ENCODE measurements around the gene PLXNA4. TPM values are rescaled to one million over a fixed set of nuclear protein-coding genes. Genes with fewer than 3 reads are reported as not detected.

The PLXNA4 gene
- total RNA-seq, 1 donor from 2014 or later, result 2.1 TPM

DNA sequence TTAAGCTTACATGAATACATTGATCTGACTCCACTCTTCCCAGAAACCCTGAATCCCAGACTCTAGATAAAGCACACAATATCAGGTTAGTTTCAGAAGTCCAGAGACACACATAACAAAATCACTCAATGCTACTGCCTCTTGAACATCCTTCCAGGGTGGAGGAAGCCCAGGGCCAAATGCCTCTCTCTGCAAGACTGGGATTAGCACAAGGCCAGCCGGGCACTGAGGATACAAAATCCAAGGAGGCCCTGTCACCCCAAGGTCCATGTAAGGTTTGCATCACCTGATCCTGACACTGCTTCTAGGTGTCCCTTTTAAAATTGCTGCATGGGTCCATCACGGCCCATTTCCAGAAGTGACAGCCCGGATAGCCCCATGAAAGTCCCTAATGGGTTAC is 2.6 kb upstream of the PLXNA4 start:
- H3K36me3 ChIP-seq (ENCODE audit: control insufficient read depth in 3 of 3, insufficient read depth in 3 of 3, low read length in 3 of 3), result no peaks in the 10 kb centered on the region
- no peak overlapping the region for H3K9ac ChIP-seq (ENCODE audit: low read depth in 1 of 3, low read length in 3 of 3)
- H3K9me3 ChIP-seq (ENCODE audit: control insufficient read depth in 3 of 3, low read length in 3 of 3), result no peaks in the 10 kb centered on the region
- H3K27me3 ChIP-seq (ENCODE audit: control insufficient read depth in 3 of 3, insufficient read depth in 3 of 3, low read length in 3 of 3), result peaks cover 28 to 29% (median 28%) of the 10 kb centered on the region in 3 donors
- no peak overlapping the region for H3K27ac ChIP-seq (ENCODE audit: low read depth, low read length)
- H3K4me3 ChIP-seq (ENCODE audit: low read length in 3 of 3), result no peak overlapping the region
- peaks cover 13 to 23% (median 16%) of the 10 kb centered on the region in 3 donors for H3K4me1 ChIP-seq (ENCODE audit: control insufficient read depth in 3 of 3, insufficient read depth in 3 of 3, low read length in 3 of 3)

DNA sequence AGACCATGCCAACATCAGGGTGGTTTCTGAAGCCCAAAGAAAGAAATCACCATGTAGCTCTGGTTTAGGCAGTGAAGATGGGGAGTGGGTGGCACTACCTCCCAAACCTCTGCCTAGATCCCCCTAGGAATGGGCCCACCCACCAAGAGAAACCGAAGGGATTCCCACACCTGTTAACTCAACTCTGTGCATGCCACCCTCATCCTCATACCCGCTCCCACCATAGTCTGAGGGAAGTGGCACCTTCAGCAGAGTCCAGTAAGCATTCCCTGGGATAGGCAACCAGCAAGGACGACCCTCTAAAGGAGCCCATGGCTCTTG is 1.7 kb upstream of the PLXNA4 start:
- no peaks in the 10 kb centered on the region for H3K36me3 ChIP-seq (ENCODE audit: control insufficient read depth in 3 of 3, insufficient read depth in 3 of 3, low read length in 3 of 3)
- H3K9me3 ChIP-seq (ENCODE audit: control insufficient read depth in 3 of 3, low read length in 3 of 3), result no peaks in the 10 kb centered on the region
- H3K4me1 ChIP-seq (ENCODE audit: control insufficient read depth in 3 of 3, insufficient read depth in 3 of 3, low read length in 3 of 3), result peaks cover 13 to 27% (median 18%) of the 10 kb centered on the region in 3 donors
- peaks cover 36 to 37% (median 36%) of the 10 kb centered on the region in 3 donors for H3K27me3 ChIP-seq (ENCODE audit: control insufficient read depth in 3 of 3, insufficient read depth in 3 of 3, low read length in 3 of 3)
- no peak overlapping the region for H3K9ac ChIP-seq (ENCODE audit: low read depth in 1 of 3, low read length in 3 of 3)
- H3K4me3 ChIP-seq (ENCODE audit: low read length in 3 of 3), result peak overlapping the region in 2 of 3 donors; percentile 45 to 51
- H3K27ac ChIP-seq (ENCODE audit: low read depth, low read length), result no peak overlapping the region

DNA sequence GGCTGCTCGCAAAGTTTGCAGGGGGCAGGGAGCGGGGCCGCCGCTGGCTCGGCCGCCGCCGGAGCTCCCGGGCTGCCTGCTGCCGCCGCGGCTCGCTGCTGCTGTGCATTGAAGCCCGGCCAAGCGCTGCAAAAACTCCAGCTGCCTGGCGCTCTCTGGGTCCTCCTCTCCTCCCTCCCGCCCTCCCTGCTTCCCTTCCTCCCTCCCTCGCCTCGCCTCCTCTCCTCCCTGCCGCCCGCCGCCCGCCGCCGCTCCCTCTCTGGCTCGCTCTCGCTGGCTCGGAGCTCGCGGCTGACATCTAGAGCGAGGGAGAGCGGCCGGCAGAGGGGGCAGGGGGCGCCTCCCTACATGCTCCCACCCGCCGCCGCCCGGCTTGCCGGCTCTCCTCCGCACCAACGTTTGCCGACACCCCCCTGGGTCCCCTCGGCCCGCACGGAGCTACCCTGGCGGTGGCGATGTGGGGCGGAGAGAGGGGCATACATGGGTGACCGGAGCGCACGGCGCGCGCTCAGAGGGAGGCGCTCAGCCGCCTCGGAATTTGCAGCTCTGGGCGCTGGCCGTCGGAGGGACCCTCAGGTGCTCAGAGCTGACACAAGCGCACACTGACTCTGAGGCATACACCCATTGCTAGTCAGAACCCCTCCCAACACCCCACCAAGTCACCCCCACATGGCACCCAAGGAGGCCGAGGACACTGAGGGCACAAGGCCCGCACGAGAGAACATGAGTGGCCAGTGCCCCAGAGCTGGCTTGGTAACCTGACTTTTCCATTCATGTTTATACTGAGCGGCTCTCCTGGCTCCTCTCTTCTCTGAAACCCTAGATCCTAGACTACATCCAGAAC is 1.2 kb upstream of the PLXNA4 start:
- Histone ChIP-seq H3K9me3 (ENCODE audit: control insufficient read depth in 3 of 3, low read length in 3 of 3) (no peaks in the 10 kb centered on the region), H3K27ac (ENCODE audit: low read depth, low read length) (no peak overlapping the region), H3K27me3 (ENCODE audit: control insufficient read depth in 3 of 3, insufficient read depth in 3 of 3, low read length in 3 of 3) (peaks cover 42 to 43% (median 42%) of the 10 kb centered on the region in 3 donors), H3K4me3 (ENCODE audit: low read length in 3 of 3) (peak overlapping the region in 2 of 3 donors; percentile 45 to 51), H3K36me3 (ENCODE audit: control insufficient read depth in 3 of 3, insufficient read depth in 3 of 3, low read length in 3 of 3) (no peaks in the 10 kb centered on the region), H3K4me1 (ENCODE audit: control insufficient read depth in 3 of 3, insufficient read depth in 3 of 3, low read length in 3 of 3) (peaks cover 13 to 28% (median 18%) of the 10 kb centered on the region in 3 donors), H3K9ac (ENCODE audit: low read depth in 1 of 3, low read length in 3 of 3) (peak overlapping the region in 1 of 3 donors; percentile 8)

DNA sequence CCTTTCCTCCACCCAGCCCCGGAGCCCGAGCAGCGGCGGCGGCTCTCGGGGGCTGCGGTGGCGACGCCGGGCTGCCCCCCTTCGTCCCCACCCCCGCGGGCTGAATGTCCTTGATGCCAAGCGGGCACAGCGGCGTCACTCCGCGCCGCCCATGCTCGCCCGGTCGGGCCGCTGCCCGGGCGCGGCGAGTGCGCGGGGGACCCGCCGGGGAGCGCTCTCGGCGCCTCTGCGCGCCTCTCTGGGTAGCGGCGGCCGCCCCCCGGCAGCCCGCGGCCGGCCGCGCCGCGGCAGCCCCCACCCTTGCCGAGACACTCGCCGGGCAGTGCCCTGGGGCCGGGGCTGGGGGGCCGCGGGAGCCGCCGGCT is 433 bp upstream of the PLXNA4 start:
- Histone ChIP-seq H3K9me3 (ENCODE audit: control insufficient read depth in 3 of 3, low read length in 3 of 3) (no peaks in the 10 kb centered on the region), H3K36me3 (ENCODE audit: control insufficient read depth in 3 of 3, insufficient read depth in 3 of 3, low read length in 3 of 3) (no peaks in the 10 kb centered on the region), H3K9ac (ENCODE audit: low read depth in 1 of 3, low read length in 3 of 3) (peak overlapping the region in 2 of 3 donors; percentile 45 to 72), H3K4me1 (ENCODE audit: control insufficient read depth in 3 of 3, insufficient read depth in 3 of 3, low read length in 3 of 3) (peaks cover 13 to 28% (median 18%) of the 10 kb centered on the region in 3 donors), H3K27ac (ENCODE audit: low read depth, low read length) (no peak overlapping the region), H3K27me3 (ENCODE audit: control insufficient read depth in 3 of 3, insufficient read depth in 3 of 3, low read length in 3 of 3) (peaks cover 48 to 49% (median 49%) of the 10 kb centered on the region in 3 donors), H3K4me3 (ENCODE audit: low read length in 3 of 3) (peak overlapping the region; percentile 48 to 71 (median 70))

DNA sequence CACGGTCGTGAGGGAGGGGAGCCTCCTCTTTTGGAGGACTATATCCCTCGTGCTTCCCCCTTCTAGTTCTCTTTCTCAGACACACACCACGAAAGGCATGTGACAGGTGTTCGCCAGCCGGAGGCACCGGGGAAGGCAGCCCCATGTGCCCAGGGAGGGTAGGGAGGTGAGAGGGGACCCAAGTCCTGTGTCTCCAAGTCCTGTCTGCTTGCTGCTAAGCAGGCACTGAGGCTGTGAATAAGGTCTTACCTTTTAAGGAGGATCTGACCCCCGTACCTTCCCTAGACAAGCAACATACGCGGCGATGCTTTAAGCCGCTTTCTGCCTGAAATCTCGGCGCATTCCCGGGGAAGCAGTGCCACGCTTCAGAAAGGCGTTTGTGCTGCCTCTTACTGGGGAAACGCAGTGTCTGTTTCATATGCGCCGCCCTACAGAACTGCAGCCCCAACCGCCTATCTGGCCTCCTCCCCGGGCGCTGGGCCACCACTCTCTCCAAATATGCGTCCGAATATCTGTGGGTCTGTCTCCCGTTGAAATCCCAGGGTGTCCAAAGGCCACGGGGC is 770 bp downstream of the PLXNA4 start:
- H3K9me3 ChIP-seq (ENCODE audit: control insufficient read depth in 3 of 3, low read length in 3 of 3), result no peaks in the 10 kb centered on the region
- H3K4me1 ChIP-seq (ENCODE audit: control insufficient read depth in 3 of 3, insufficient read depth in 3 of 3, low read length in 3 of 3), result peaks cover 13 to 28% (median 18%) of the 10 kb centered on the region in 3 donors
- peaks cover 47 to 60% (median 57%) of the 10 kb centered on the region in 3 donors for H3K27me3 ChIP-seq (ENCODE audit: control insufficient read depth in 3 of 3, insufficient read depth in 3 of 3, low read length in 3 of 3)
- peak overlapping the region; percentile 10 to 72 (median 43) for H3K9ac ChIP-seq (ENCODE audit: low read depth in 1 of 3, low read length in 3 of 3)
- H3K27ac ChIP-seq (ENCODE audit: low read depth, low read length), result no peak overlapping the region
- H3K4me3 ChIP-seq (ENCODE audit: low read length in 3 of 3), result peak overlapping the region; percentile 48 to 71 (median 70)
- H3K36me3 ChIP-seq (ENCODE audit: control insufficient read depth in 3 of 3, insufficient read depth in 3 of 3, low read length in 3 of 3), result no peaks in the 10 kb centered on the region

DNA sequence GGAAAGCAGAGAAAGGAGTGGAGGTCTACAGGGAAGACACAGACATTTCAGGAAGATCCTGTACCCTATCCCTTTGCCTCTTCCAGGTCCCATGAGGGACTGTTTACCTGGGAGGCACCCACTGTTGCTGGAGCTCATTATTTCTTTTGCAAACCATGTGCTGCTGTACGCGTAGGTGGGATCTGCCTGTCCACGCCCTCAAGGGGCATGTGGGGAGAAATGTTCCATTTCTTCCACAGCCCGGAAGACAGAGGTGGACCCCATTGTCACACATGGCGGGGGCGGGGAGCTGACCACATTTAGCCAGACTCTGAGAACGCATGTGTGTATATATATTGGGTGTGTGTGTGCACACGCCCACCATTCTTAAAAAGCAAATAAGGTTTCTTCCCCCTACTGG is 2.0 kb downstream of the PLXNA4 start:
- no peak overlapping the region for H3K4me3 ChIP-seq (ENCODE audit: low read length in 3 of 3)
- no peaks in the 10 kb centered on the region for H3K9me3 ChIP-seq (ENCODE audit: control insufficient read depth in 3 of 3, low read length in 3 of 3)
- H3K27ac ChIP-seq (ENCODE audit: low read depth, low read length), result no peak overlapping the region
- no peaks in the 10 kb centered on the region for H3K36me3 ChIP-seq (ENCODE audit: control insufficient read depth in 3 of 3, insufficient read depth in 3 of 3, low read length in 3 of 3)
- H3K4me1 ChIP-seq (ENCODE audit: control insufficient read depth in 3 of 3, insufficient read depth in 3 of 3, low read length in 3 of 3), result peaks cover 13 to 28% (median 18%) of the 10 kb centered on the region in 3 donors
- no peak overlapping the region for H3K9ac ChIP-seq (ENCODE audit: low read depth in 1 of 3, low read length in 3 of 3)
- peaks cover 47 to 60% (median 59%) of the 10 kb centered on the region in 3 donors for H3K27me3 ChIP-seq (ENCODE audit: control insufficient read depth in 3 of 3, insufficient read depth in 3 of 3, low read length in 3 of 3)

DNA sequence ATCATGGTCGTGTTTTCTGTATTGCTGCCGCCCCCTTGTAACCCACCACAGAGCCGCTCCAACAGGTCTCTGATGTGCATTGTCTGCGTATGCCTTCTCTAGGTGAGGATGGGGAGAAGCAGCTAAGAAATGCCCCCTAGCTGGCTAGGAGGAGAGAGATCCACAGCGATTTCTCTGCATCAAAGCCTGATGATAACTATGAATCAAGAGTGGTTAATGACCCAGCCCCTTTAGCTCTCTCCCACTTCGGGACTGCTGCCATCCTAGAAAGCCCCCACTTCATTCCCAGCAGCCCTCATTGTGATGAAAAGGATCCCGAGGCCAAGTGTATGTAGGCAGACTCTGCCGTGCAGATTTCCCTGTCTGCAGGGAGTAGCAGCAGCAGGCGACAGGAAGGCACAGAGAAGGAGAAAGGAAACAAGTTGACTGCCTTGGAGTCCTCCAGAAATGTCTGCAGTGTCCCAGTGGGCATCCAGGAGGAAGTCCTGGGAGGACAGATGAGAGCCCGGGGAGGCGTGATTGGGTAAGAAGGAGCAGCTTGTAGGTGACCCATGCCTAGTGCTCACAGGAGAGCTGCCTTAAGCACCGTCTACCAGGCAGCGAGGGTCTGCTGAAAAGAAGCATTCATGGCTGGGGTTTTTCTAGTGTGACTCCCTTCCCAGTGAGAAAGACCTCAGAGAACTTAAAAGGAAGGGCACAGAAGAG is 2.9 kb downstream of the PLXNA4 start:
- H3K27ac ChIP-seq (ENCODE audit: low read depth, low read length), result no peak overlapping the region
- H3K27me3 ChIP-seq (ENCODE audit: control insufficient read depth in 3 of 3, insufficient read depth in 3 of 3, low read length in 3 of 3), result peaks cover 47 to 60% (median 59%) of the 10 kb centered on the region in 3 donors
- H3K4me3 ChIP-seq (ENCODE audit: low read length in 3 of 3), result no peak overlapping the region
- H3K36me3 ChIP-seq (ENCODE audit: control insufficient read depth in 3 of 3, insufficient read depth in 3 of 3, low read length in 3 of 3), result no peaks in the 10 kb centered on the region
- no peak overlapping the region for H3K9ac ChIP-seq (ENCODE audit: low read depth in 1 of 3, low read length in 3 of 3)
- H3K4me1 ChIP-seq (ENCODE audit: control insufficient read depth in 3 of 3, insufficient read depth in 3 of 3, low read length in 3 of 3), result peaks cover 13 to 32% (median 18%) of the 10 kb centered on the region in 3 donors
- no peaks in the 10 kb centered on the region for H3K9me3 ChIP-seq (ENCODE audit: control insufficient read depth in 3 of 3, low read length in 3 of 3)

DNA sequence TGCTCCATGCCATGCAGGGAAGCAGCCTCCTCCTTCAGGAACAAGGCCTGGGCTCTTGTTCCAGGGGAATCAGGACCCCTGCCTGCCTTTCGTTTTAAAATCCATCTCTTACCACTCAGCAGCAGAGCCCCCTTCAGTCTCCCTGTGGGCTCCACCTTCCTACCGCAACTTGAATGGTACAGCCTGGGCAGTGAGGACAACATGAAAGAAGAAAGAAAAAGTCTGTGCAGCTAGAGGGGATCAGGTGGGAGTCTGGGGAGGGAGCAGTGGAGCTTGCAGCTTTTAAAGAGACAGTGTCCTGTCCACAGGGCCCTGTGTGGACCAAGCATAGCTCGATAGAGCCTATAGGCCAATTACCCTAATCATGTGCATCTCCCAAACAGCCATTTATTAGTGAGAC is 3.7 kb downstream of the PLXNA4 start:
- peaks cover 47 to 59% (median 57%) of the 10 kb centered on the region in 3 donors for H3K27me3 ChIP-seq (ENCODE audit: control insufficient read depth in 3 of 3, insufficient read depth in 3 of 3, low read length in 3 of 3)
- no peak overlapping the region for H3K4me3 ChIP-seq (ENCODE audit: low read length in 3 of 3)
- H3K36me3 ChIP-seq (ENCODE audit: control insufficient read depth in 3 of 3, insufficient read depth in 3 of 3, low read length in 3 of 3), result no peaks in the 10 kb centered on the region
- H3K9ac ChIP-seq (ENCODE audit: low read depth in 1 of 3, low read length in 3 of 3), result no peak overlapping the region
- H3K4me1 ChIP-seq (ENCODE audit: control insufficient read depth in 3 of 3, insufficient read depth in 3 of 3, low read length in 3 of 3), result peaks cover 10 to 27% (median 18%) of the 10 kb centered on the region in 3 donors
- no peak overlapping the region for H3K27ac ChIP-seq (ENCODE audit: low read depth, low read length)
- H3K9me3 ChIP-seq (ENCODE audit: control insufficient read depth in 3 of 3, low read length in 3 of 3), result no peaks in the 10 kb centered on the region

DNA sequence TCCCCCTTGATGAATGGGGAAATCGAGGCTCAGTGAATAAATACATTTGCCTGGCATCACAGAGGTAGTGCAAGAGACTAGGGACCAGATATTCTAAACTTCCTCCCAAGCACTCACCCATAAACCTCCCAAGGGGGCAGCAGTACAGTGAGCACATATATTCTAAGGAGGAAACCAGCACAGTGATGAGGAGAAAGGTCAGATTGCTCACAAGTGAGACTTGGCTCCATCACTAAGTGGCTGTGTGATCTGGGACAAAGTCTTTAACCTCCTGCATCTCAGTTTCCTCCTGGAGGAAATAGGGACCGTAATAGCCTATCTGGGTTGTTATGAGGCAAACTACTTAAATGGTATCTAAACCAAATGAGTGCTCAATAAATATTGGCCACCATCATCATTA is 4.3 kb downstream of the PLXNA4 start:
- H3K36me3 ChIP-seq (ENCODE audit: control insufficient read depth in 3 of 3, insufficient read depth in 3 of 3, low read length in 3 of 3), result no peaks in the 10 kb centered on the region
- no peak overlapping the region for H3K27ac ChIP-seq (ENCODE audit: low read depth, low read length)
- H3K9me3 ChIP-seq (ENCODE audit: control insufficient read depth in 3 of 3, low read length in 3 of 3), result no peaks in the 10 kb centered on the region
- peaks cover 47 to 62% (median 57%) of the 10 kb centered on the region in 3 donors for H3K27me3 ChIP-seq (ENCODE audit: control insufficient read depth in 3 of 3, insufficient read depth in 3 of 3, low read length in 3 of 3)
- no peak overlapping the region for H3K4me3 ChIP-seq (ENCODE audit: low read length in 3 of 3)
- H3K9ac ChIP-seq (ENCODE audit: low read depth in 1 of 3, low read length in 3 of 3), result no peak overlapping the region
- H3K4me1 ChIP-seq (ENCODE audit: control insufficient read depth in 3 of 3, insufficient read depth in 3 of 3, low read length in 3 of 3), result peaks cover 10 to 25% (median 18%) of the 10 kb centered on the region in 3 donors

Data from skeletal muscle tissue (tissue), 4 donors.